GM12878 (cell line): Measurements from ENCODE around the gene RAD51B. TPM values are rescaled to one million over a fixed set of nuclear protein-coding genes. Genes with fewer than 3 reads are reported as not detected.

Source experiments
- ATAC-seq: fragments of 200-7000 bp; cut with Tn5 transposase; 3 replicates; pipeline ENCODE4 v1.9.1; 2020; ENCODE audit warnings: mild to moderate bottlenecking, moderate library complexity
- BruUV-seq: library from RNA; stranded (reverse); fragments of 400-500 nt; replicated peaks from 2 replicates; lab custom pipeline; 2021; lab: Mats Ljungman, UMichigan
- CTCF ChIA-PET: fragments of 300-600 bp; sonication (Branson Sonifier 250); formaldehyde crosslinking; extraction: SDS; loops from one replicate; lab custom pipeline; 2021; ENCODE audit warnings: inconsistent platforms; lab: Yijun Ruan, JAX
- POLR2A ChIA-PET: fragments of 350-600 bp; formaldehyde crosslinking; extraction: SDS; loops from one replicate; lab custom pipeline; 2021; ENCODE audit warnings: inconsistent platforms; lab: Charles Lee
- RAD21 ChIA-PET: fragments of 300-600 bp; sonication (Branson Sonifier 250); formaldehyde crosslinking; loops from one replicate; lab custom pipeline; 2023; ENCODE audit warnings: antibody characterized with exemption; ENCODE audit not compliant: unreplicated experiment; lab: Charles Lee
- SMC1A ChIA-PET: fragments of 300-600 bp; sonication (Branson Sonifier 250); formaldehyde crosslinking; loops from one replicate; lab custom pipeline; 2023; ENCODE audit not compliant: unreplicated experiment, uncharacterized antibody; lab: Charles Lee
- DNase-seq: peaks from one replicate; pipeline ENCODE4 v3.0.0-alpha.2; 2011; ENCODE audit warnings: low read depth, low spot score
- FAIRE-seq: peaks from 3 replicates; lab custom pipeline; 2011; peaks lifted over from hg19 to GRCh38; lab: Jason Lieb, UNC
- H2AFZ ChIP-seq: 2 replicates; pipeline ENCODE4 v1.6.0; 2011; ENCODE audit warnings: low read depth, low read length, control low read depth; ENCODE audit not compliant: control insufficient read depth
- H3K27ac ChIP-seq: 2 replicates; pipeline ENCODE4 v1.5.1; 2011; ENCODE audit warnings: control low read depth; ENCODE audit not compliant: control insufficient read depth, insufficient read depth
- H3K27me3 ChIP-seq, 2 experiments: replicated peaks in 1 of 2; 2 replicates each; pipeline versions ENCODE4 v1.6.0 to v1.6.1; 2011; ENCODE audit warnings: low read length in 1 of 2; ENCODE audit not compliant: control insufficient read depth in 2 of 2, insufficient read depth in 2 of 2
- H3K36me3 ChIP-seq, 2 experiments: 2 replicates each; pipeline ENCODE4 v1.5.1; 2011; ENCODE audit warnings: low read length in 1 of 2; ENCODE audit not compliant: control insufficient read depth in 2 of 2, insufficient read depth in 2 of 2
- H3K4me1 ChIP-seq: 2 replicates; pipeline ENCODE4 v1.6.1; 2011; ENCODE audit warnings: mild to moderate bottlenecking, low read length, moderate library complexity, mixed read lengths; ENCODE audit not compliant: control insufficient read depth, insufficient read depth
- H3K4me2 ChIP-seq: 2 replicates; pipeline ENCODE4 v1.6.0; 2011; ENCODE audit warnings: control low read depth; ENCODE audit not compliant: control insufficient read depth, insufficient read depth
- H3K4me3 ChIP-seq: fragments of 200-600 bp; sonication (generic); 2 replicates; pipeline ENCODE4 v1.5.1; 2016
- H3K79me2 ChIP-seq: 2 replicates; pipeline ENCODE4 v1.6.0; 2011; ENCODE audit warnings: low read length; ENCODE audit not compliant: control insufficient read depth, insufficient read depth
- H3K9ac ChIP-seq: 2 replicates; pipeline ENCODE4 v1.8.0; 2011; ENCODE audit warnings: low read length, control low read depth, mixed read lengths; ENCODE audit not compliant: control insufficient read depth, insufficient read depth
- H3K9me3 ChIP-seq: replicated peaks from 3 replicates; pipeline ENCODE4 v1.5.1; 2011; ENCODE audit warnings: mild to moderate bottlenecking, low read length; ENCODE audit not compliant: control insufficient read depth, insufficient read depth
- H4K20me1 ChIP-seq: 2 replicates; pipeline ENCODE4 v1.6.0; 2011; ENCODE audit not compliant: control insufficient read depth, insufficient read depth
- EGR1 ChIP-seq, 2 experiments: IDR thresholded peaks; 1 replicate in 1 of 2; 2 replicates in 1 of 2; pipeline ENCODE4 v1.6.1; 2011 to 2012; ENCODE audit warnings: low read depth in 2 of 2, low read length in 2 of 2, borderline replicate concordance in 1 of 2, mild to moderate bottlenecking in 1 of 2, moderate library complexity in 1 of 2
- EP300 ChIP-seq, 2 experiments: fragments of 150-350 bp in 1 of 2; IDR thresholded peaks; 2 replicates each; pipeline ENCODE4 v1.6.1; 2011 to 2012; ENCODE audit warnings: low read depth in 2 of 2, low read length in 2 of 2, borderline replicate concordance in 1 of 2, improper control_type of control experiment in 1 of 2, inconsistent platforms in 1 of 2; ENCODE audit not compliant: control insufficient read depth in 1 of 2
- ESRRA ChIP-seq: IDR thresholded peaks from 2 replicates; pipeline ENCODE4 v1.6.1; 2012; ENCODE audit warnings: mild to moderate bottlenecking, low read length, improper control_type of control experiment
- FOXM1 ChIP-seq: IDR thresholded peaks from 2 replicates; pipeline ENCODE4 v1.6.1; 2012; ENCODE audit warnings: low read depth, mild to moderate bottlenecking, inconsistent platforms, low read length, moderate library complexity
- IRF4 ChIP-seq: IDR thresholded peaks from 2 replicates; pipeline ENCODE4 v1.6.1; 2011; ENCODE audit warnings: low read depth, low read length
- JUND ChIP-seq: IDR thresholded peaks from 2 replicates; pipeline ENCODE4 v1.6.1; 2012; ENCODE audit warnings: low read depth, mild to moderate bottlenecking, low read length, improper control_type of control experiment, moderate library complexity
- KAT2A ChIP-seq: conservative IDR thresholded peaks from 2 replicates; pipeline ENCODE4 v1.6.1; 2011; ENCODE audit warnings: low read depth, low read length; ENCODE audit not compliant: control insufficient read depth
- MYB ChIP-seq: fragments of 150-350 bp; IDR thresholded peaks from 2 replicates; pipeline ENCODE4 v1.6.1; 2014; ENCODE audit warnings: mild to moderate bottlenecking, low read depth, low read length, borderline replicate concordance
- NR2C2 ChIP-seq: IDR thresholded peaks from 2 replicates; pipeline ENCODE4 v1.6.1; 2011; ENCODE audit warnings: borderline replicate concordance, low read depth; ENCODE audit not compliant: control insufficient read depth, insufficient read length
- WRNIP1 ChIP-seq: IDR thresholded peaks from 2 replicates; pipeline ENCODE4 v1.6.1; 2011; ENCODE audit warnings: low read depth, low read length, improper control_type of control experiment, borderline replicate concordance
- ZNF384 ChIP-seq: IDR thresholded peaks from 2 replicates; pipeline ENCODE4 v1.6.1; 2012; ENCODE audit warnings: low read depth, mild to moderate bottlenecking, low read length, improper control_type of control experiment, borderline replicate concordance
- WGBS: methylation state at CpG from one replicate; pipeline ENCODE4 v1.1.6; 2016; ENCODE audit warnings: low lambda C conversion rate; ENCODE audit not compliant: insufficient replicate concordance, insufficient coverage; ENCODE audit errors: missing lambda C conversion rate; 5-methylcytosine and 5-hydroxymethylcytosine counted together
- in situ Hi-C: fragments of 300-500 bp; cut with MboI; formaldehyde crosslinking; loops from 9 replicates; pipeline ENCODE4 v1.14.3; 2018; ENCODE audit warnings: mixed read lengths
- intact Hi-C: fragments of 100-400 bp; cut with micrococcal nuclease; formaldehyde crosslinking; loops from one replicate; pipeline ENCODE4 v1.14.2; 2022; ENCODE audit not compliant: unreplicated experiment
- polyA plus RNA-seq, 11 experiments: library from polyadenylated mRNA; depleted of rRNA in 4 of 11; unstranded in 6 of 11; stranded (reverse) in 5 of 11; fragments of >200 nt; fragmentation: Nextera tagmentation in 4 of 11; fragmentation: Illumina TruSeq in 1 of 11; extraction: Ambion mirVana in 4 of 11; extraction: Trizol in 1 of 11; gene quantifications; 1 replicate in 1 of 11; 2 replicates in 10 of 11; pipeline versions ENCODE4 v1.2.1 to v1.2.3, GENCODE V29; 2011 to 2016; ENCODE audit warnings: inconsistent platforms in 2 of 11, missing spikeins in 2 of 11, low read depth in 1 of 11
- total RNA-seq, 4 experiments: library from RNA; depleted of rRNA in 3 of 4; stranded (reverse); fragments of >200 nt in 3 of 4; fragmentation: Illumina TruSeq in 1 of 4; extraction: Trizol in 1 of 4; gene quantifications; 2 replicates each; pipeline versions ENCODE4 v1.2.1 to v1.2.3, GENCODE V29; 2013 to 2021
- TF ChIP-seq, protein P1 (sequence below), 3 experiments: IDR thresholded peaks in 2 of 3; conservative IDR thresholded peaks in 1 of 3; 2 replicates each; pipeline ENCODE4 v1.5.1; 2011; ENCODE audit warnings: low read depth in 3 of 3, low read length in 3 of 3, mild to moderate bottlenecking in 3 of 3, control low read depth in 2 of 3, moderate library complexity in 2 of 3, inconsistent platforms in 1 of 3, mixed read lengths in 1 of 3; ENCODE audit not compliant: control insufficient read depth in 2 of 3, insufficient read depth in 1 of 3; ENCODE audit errors: extremely low read depth in 1 of 3

RAD51B gene
- total and polyA plus RNA-seq, 10 of the 15 experiments (the other 5 are each of a cell fraction or from before 2014, with no cell fraction given) = 9.8 to 26.8 (median 21.3) TPM

DNA sequence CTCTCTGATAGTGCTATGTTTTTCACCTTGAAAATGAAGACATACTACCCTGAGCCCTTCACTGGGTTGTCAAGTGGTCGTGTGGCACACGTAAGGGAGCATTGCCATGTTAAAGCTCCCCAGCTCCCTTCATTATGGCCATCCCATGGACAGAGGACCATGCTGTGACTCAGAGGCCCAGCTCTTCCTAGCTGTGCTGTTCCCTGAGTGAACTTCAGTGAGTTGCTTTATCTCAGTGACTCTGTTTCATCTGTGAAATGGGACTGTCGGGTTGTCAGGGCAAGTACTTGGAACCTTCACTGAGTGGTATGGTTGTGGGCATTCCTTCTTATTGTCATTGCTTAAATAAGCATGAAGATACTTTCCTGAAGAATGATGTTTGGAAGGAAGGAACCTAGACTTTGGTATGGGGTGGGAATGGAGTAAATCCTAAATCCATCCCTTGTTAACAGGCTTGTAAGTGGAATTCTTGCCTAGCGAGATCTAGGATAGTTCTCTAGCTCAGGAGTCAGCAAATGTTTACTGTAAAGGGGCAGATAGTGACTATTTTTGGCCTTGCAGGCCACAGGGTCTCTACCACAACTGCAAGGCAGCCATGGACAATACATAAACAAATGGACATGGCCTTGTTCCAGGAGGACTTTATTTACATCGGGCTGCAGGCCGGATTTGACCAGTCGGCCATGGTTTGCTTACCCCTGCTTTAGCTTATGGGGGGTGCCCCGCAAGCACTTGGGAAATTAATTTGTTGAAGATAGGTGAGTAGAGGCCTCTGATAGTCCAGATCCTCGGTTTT, 689.8 kb downstream of the RAD51B start:
- DNase-seq = no peak
- Histone ChIP-seq H3K27me3 (no peaks in the 10 kb centered on the region), H3K9ac (no peak overlapping the region), H3K4me2 (no peak overlapping the region), H3K79me2 (no peaks in the 10 kb centered on the region), H4K20me1 (no peaks in the 10 kb centered on the region), H3K4me3 (no peak overlapping the region), H3K27ac (no peak overlapping the region), H3K4me1 (peaks cover 52% of the 10 kb centered on the region), H3K36me3 (no peaks in the 10 kb centered on the region), H3K9me3 (no peaks in the 10 kb centered on the region), H2AFZ (no peak overlapping the region)
- 79% methylated on average over 9 of the region's 9 CpGs for WGBS
- in situ Hi-C loops = no loop called here
- RAD21 ChIA-PET = interaction anchor here (0.7 to 4.9 kb wide), 3 partner anchors 23 to 103 kb away, joined by 3 to 45 read pairs (median 3); no protein-coding TSS in a partner anchor
- CTCF ChIA-PET = interaction anchor here (0.5 to 1.3 kb wide), 3 partner anchors 10 to 693 kb away, joined by 3 to 4 read pairs (median 3); partner anchors contain the start of gene ZFYVE26
- no peak for ATAC-seq
- TF ChIP-seq EP300 (IDR thresholded peaks at IDR 0.05; ENCODE audit: borderline replicate concordance in 1 of 2, control insufficient read depth in 1 of 2, low read depth in 2 of 2, low read length in 2 of 2) = no peak
- no peak for TF ChIP-seq ZNF384
- no peak for TF ChIP-seq NR2C2
- no peak for TF ChIP-seq MYB
- TF ChIP-seq, protein P1, sequence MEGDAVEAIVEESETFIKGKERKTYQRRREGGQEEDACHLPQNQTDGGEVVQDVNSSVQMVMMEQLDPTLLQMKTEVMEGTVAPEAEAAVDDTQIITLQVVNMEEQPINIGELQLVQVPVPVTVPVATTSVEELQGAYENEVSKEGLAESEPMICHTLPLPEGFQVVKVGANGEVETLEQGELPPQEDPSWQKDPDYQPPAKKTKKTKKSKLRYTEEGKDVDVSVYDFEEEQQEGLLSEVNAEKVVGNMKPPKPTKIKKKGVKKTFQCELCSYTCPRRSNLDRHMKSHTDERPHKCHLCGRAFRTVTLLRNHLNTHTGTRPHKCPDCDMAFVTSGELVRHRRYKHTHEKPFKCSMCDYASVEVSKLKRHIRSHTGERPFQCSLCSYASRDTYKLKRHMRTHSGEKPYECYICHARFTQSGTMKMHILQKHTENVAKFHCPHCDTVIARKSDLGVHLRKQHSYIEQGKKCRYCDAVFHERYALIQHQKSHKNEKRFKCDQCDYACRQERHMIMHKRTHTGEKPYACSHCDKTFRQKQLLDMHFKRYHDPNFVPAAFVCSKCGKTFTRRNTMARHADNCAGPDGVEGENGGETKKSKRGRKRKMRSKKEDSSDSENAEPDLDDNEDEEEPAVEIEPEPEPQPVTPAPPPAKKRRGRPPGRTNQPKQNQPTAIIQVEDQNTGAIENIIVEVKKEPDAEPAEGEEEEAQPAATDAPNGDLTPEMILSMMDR (IDR thresholded peaks at IDR 0.05 in 2 of 3, conservative IDR thresholded peaks at IDR 0.05 in 1 of 3; ENCODE audit: control insufficient read depth in 2 of 3, extremely low read depth in 1 of 3, insufficient read depth in 1 of 3, low read depth in 3 of 3, low read length in 3 of 3) = no peak
- TF ChIP-seq JUND = no peak
- no peak for TF ChIP-seq FOXM1
- TF ChIP-seq EGR1 (IDR thresholded peaks at IDR 0.05; ENCODE audit: borderline replicate concordance in 1 of 2, low read depth in 2 of 2, low read length in 2 of 2) = no peak
- no peak for TF ChIP-seq IRF4
- no peak for TF ChIP-seq KAT2A
- TF ChIP-seq ESRRA = no peak
- TF ChIP-seq WRNIP1 = no peak
- FAIRE-seq = no peak
- SMC1A ChIA-PET = interaction anchor here (0.6 to 6.2 kb wide), 10 partner anchors 11 to 278 kb away, joined by 3 to 46 read pairs (median 3); no protein-coding TSS in a partner anchor
- intact Hi-C loops = loop anchor here (5.0 kb wide), 2 partner anchors 232 to 233 kb away; no protein-coding TSS in a partner anchor
- no TSS peak for BruUV-seq
- POLR2A ChIA-PET = no interaction called here
